GM18858 (cell line): Measurements from ENCODE around the gene PIGU.
"Not testable (repeated sequence)": the region's sequence is repeated elsewhere in the genome, so short reads cannot be mapped to it uniquely, and the experiment has no call there.

Experiments used
- ATAC-seq: cut with Tn5 transposase; IDR thresholded peaks from one replicate; pipeline ENCODE4 v1.9.1; 2021; ENCODE audit not compliant: unreplicated experiment

Gene PIGU

DNA sequence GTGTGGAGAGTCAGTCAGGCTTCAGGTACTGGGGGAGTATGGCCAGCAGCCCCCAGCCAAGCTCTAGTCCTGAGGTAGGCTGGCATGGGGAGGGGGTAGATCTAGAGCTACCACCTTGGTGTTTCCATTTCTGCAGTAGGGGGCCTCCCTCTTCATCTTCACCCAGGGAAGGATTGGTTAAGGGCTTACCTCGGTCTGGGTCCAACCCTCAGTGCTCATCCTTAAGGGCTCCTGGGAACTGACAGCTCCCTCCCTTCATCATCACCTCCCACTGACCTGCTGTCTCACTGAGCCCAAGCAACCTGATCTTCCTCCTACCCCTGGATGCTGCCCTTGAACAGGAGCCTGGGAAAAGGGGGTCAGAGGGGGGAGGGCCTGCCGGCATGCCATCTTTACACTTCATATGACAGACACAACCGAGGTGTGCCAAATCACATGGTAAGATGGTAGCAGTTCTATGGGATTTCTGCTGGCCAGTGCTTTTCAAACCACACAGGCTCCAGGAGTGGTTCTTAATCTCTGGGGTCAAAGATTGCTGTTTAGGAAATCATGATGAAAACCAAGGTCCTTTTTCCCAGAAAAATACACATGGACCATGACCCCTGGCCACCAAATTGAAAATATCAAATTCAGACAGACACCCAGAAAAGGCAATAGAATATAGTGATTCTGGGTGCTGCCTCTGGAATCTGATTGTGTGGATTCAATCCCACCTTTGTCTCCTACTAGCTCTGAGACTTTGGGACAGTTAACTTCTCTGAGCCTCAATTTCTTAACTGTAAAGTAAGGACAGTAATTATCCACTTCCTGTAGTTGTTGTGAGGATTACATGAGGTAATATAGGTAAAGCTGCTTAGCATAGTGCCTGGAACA, 30.3 kb upstream of the PIGU start:
- ATAC-seq = no peak

DNA sequence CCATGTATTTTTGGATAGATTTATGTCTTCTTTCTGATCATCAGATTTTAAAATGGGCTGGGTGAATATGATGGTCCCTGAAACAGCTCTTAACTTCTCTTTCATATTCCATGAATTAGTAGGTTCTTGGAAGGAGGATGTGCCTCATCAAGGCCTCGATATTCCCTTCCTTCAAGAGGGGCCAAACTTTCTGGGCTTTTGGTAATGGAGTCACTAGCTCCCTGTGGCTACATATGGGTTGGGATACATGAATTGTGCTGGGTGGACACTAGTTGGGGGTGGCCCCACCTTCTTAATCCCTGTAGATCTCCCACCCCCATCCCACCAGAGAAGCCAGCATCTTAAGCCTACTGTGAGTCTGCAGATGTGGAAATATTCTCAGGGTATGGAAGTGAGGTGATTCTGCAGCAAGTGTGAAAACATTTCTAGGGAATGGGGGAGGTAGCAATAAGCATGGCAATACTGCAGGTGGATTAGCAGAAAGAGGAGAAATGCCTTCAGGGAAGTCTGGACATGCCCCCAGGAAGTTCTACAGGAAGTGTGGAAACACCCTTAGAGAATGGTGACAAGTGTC, 29.5 kb upstream of the PIGU start:
- no peak for ATAC-seq

GRCh38 chr20:34705397-34706301, 28.8 kb upstream of the PIGU start:
- ATAC-seq = no peak

GRCh38 chr20:34705008-34705396, 28.1 kb upstream of the PIGU start:
- no peak for ATAC-seq

GRCh38 chr20:34704177-34705007, 27.5 kb upstream of the PIGU start, which contains the start of gene TP53INP2:
TP53INP2 (plus strand) TSS chr20:34704344; CDS start chr20:34708740, 4,396 bp downstream.
- peak; percentile 36 for ATAC-seq

GRCh38 chr20:34703424-34704176, 26.7 kb upstream of the PIGU start:
- ATAC-seq = no peak

- no peak for ATAC-seq
These were observed 26.1 kb upstream of the PIGU start for GRCh38 chr20:34703061-34703423.

DNA sequence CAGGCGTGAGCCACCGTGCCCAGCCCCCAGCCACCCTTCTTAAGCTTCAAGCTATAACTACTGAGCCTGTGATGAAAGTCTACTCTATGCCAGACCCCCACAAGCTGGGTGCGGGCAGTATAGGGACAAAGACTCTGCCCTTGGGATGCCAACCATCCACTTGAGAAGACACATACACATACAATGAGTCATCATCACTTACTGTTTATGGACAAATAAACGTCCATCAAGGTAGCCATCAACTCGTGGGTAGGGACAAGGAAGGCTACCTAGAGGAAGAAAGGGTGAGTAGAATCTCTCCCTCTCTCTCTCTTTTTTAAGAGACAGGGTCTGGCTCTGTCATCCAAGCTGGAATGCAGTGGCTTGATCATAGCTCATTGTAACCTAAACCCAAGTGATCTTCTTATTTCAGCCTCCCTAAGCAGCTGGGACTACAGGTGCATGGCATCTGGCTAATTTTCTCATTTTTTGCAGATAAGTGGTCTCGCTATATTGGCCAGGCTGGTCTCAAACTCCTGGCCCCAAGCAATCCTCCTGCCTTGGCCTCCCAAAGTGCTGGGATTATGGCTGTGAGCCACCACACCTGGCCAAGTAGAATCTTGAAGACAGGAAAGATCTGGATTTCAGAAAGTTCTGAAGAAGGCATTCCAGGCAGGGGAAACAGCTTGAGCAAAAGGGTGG, 24.7 kb upstream of the PIGU start:
- no peak for ATAC-seq

- ATAC-seq = no peak
These were observed 16.5 kb upstream of the PIGU start for GRCh38 chr20:34693414-34693813.

DNA sequence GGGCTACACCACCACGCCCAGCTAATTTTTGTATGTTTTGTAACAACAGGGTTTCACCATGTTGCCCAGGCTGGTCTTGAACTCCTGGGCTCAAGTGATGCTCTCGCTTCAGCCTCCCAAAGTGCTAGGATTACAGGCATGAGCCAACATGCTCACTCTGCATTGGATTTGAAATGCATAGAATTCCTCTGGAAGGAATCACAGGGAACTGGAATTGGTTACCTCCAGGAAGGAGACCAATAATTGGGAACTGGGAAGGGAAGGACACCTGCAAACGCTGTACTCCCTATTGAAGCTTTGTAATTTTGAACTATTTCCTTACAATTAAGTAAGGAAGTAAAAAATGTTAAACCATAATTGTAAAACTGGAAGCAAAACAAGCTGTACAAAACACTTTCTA, 14.9 kb upstream of the PIGU start:
- no peak for ATAC-seq

- ATAC-seq = no peak
These were observed 12.6 kb upstream of the PIGU start for GRCh38 chr20:34689486-34689885.

DNA sequence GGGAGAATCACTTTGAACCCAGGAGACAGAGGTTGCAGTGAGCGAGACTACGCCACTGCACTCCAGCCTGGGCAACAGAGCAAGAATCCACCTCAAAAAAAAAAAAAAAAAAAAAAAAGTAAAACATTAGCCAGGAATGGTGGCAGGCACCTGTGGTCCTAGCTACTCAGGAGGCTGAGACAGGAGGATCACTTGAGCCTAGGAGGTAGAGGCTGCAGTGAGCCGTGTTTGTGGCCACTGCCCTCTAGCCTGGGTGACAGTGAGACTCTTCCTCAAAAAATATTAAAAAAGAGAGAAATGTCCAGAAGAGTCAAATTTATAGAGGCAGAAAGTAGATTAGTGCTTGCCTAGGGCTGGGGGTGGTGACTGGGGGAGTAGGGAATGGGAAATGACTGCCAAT, 6.8 kb upstream of the PIGU start:
- ATAC-seq = no peak

GRCh38 chr20:34680586-34681175, 3.8 kb upstream of the PIGU start:
- no peak for ATAC-seq

DNA sequence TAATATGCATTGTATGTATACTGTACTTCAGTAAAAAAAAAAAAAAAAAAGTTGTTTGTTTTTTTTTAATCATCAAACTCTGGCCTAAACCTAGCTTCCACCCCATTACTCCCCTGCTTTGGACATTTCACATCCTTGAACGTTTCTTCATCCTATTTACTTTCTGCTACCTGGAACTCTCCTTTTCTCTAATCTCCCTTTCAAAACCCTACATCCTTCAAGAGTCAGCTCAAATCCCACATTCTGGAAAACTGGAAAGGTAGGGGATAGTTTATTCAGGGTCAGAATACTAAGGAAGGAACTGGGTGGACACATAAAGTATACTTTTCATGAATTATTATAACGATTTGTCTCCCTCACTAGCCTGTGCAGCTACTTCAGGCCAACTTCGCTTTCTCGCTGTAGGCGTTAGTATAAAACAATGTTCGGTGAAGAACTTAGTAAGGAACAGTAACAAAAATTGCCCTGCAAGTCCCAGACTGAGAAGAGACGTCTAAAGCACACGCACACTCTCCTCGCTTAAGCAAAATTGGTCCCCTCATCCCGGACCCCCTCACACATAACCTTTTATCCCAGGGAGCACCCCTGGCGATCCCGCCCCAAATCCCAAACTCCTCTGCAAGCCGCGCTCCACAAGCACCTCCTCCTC, 775 bp downstream of the PIGU start:
- ATAC-seq = no peak

DNA sequence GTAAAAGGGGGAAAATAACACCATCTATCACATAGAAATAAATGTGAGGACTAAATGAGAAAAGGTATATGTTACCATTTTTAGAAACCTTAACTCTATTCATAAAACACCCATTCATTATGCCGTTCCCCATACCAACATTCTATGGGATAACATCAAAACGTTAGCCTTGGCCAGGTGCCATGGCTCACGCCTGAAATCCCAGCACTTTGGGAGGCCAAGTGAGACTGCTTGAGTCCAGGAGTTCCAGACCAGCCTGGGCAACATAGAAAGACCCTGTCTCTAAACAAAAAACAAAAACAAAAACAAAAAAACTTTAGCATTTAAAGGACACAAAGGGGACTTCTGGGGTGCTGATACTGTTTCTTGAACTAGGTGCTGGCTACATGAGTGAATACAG, 1.3 kb downstream of the PIGU start:
- ATAC-seq = no peak

DNA sequence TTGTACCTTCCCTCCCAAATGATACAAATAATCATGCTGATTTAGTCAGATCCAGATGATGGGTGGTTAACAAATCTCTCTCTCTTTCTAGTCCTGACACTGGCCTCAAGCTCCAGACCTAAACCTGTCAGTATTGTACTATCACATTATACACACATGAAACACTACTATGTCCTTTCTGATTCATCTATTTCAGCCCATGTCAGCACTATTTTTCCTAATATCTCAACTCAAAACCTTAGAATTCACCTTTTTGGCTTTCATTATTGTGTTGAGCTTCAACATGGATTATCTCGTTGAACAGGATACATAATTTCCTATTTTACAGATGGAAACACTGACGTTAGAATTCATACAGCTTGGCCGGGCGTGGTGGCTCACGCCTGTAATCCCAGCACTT, 3.5 kb downstream of the PIGU start:
- ATAC-seq = no peak

DNA sequence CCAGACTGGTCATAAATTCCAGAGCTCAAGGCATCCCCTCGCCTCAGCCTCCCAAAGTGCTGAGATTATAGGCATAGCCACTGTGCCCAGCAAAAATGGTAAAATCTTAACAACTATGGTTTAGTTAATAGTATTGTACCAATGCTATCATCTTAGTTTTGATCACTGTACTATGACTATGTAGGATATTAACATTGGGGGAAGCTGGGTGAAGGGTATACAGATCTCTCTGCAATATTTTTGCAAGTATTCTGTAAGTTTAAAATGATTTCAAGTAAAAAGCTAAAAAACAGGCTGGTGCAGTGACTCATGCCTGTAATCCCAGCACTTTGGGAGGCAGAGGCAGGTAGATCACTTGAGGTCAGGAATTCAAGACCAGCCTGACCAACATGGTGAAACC, 7.8 kb downstream of the PIGU start:
- no peak for ATAC-seq

DNA sequence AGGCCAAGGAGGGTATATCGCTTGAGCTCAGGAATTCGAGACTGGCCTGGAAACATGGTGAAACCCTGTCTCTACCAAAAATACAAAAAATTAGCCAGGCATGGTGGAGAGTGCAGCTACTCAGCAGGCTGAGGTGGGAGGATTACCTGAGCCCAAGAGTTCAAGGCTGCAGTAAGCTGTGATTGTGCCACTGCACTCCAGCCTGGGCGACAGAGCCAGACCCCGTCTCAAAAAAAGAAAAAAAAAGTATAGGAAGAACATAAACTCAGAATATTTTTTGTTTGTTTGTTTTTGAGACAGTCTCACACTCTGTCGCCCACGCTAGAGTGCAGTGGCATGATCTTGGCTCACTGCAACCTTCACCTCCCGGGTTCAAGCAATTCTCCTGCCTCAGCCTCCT, 12.1 kb downstream of the PIGU start:
- ATAC-seq = not testable (repeated sequence)
